H1 (cell line): ENCODE data around the gene PRRT4. TPM values are rescaled to one million over a fixed set of nuclear protein-coding genes. Genes with fewer than 3 reads are reported as not detected.

Experiments used
- CBX5 ChIP-seq: fragments of 300-800, 300-1000 bp; sonication (generic); IDR thresholded peaks from 2 replicates; pipeline ENCODE4 v1.7.1; 2016; ENCODE audit warnings: antibody characterized with exemption, low read length, low read depth
- SP1 ChIP-seq: IDR thresholded peaks from 2 replicates; pipeline ENCODE4 v1.6.1; 2011; ENCODE audit warnings: low read depth, low read length
- SUZ12 ChIP-seq: fragments of 200-600 bp; sonication (generic); IDR thresholded peaks from 2 replicates; pipeline ENCODE4 v1.6.1; 2012; ENCODE audit warnings: mild to moderate bottlenecking, inconsistent platforms, low read length, moderate library complexity, mixed read lengths
- polyA plus RNA-seq, 7 experiments: library from polyadenylated mRNA; depleted of rRNA in 3 of 7; stranded (reverse) in 5 of 7; unstranded in 2 of 7; fragments of >200 nt in 5 of 7; fragments of 200-250 nt in 2 of 7; gene quantifications; 1 replicate in 5 of 7; 2 replicates in 1 of 7; 4 replicates in 1 of 7; pipeline versions ENCODE4 v1.2.1 to v1.2.3, GENCODE V29; 2011 to 2013; ENCODE audit warnings: missing spikeins in 2 of 7, mixed read lengths in 2 of 7
- total RNA-seq: library from RNA; stranded (reverse); fragmentation: NEBNext Ultra II Directional; extraction: Animal tissue kit (Norgen Biotek cat#: 25700); gene quantifications from 2 replicates; pipeline ENCODE4 v1.2.1, GENCODE V29; 2021

PRRT4 gene
- total and polyA plus RNA-seq, 2 of the 8 experiments (the other 6 are each of a cell fraction or from before 2014, with no cell fraction given): 0.34 to 1.0 TPM

GRCh38 chr7:128361411-128362379 is at the start of gene PRRT4 (continued):
- no peak for TF ChIP-seq SP1
- TF ChIP-seq CBX5: no peak
- peak; percentile 91 for TF ChIP-seq SUZ12
- TF ChIP-seq, all 59 proteins: peak for 8
